Memory B cell (primary cell): ENCODE data around the gene SELENOI.
"Not testable (repeated sequence)": the region's sequence is repeated elsewhere in the genome, so short reads cannot be mapped to it uniquely, and the experiment has no call there.

Experiments
- ATAC-seq: fragments of 150-1000 bp; cut with Tn5 transposase; 2 replicates; pipeline ENCODE4 v1.10.0; 2021; ENCODE audit warnings: low read depth, mild to moderate bottlenecking, moderate library complexity
- DNase-seq, 2 donors: peaks; one replicate each; pipeline ENCODE4 v3.0.0; 2022; ENCODE audit warnings: low spot score in 2 of 2
- H3K27ac Mint-ChIP-seq: one replicate; pipeline ENCODE4 v1.8.0; 2022; ENCODE audit warnings: mild to moderate bottlenecking, moderate library complexity, mixed read lengths
- H3K27me3 Mint-ChIP-seq: one replicate; pipeline ENCODE4 v1.8.0; 2022; ENCODE audit warnings: mixed read lengths
- H3K36me3 Mint-ChIP-seq: one replicate; pipeline ENCODE4 v1.8.0; 2022; ENCODE audit warnings: mild to moderate bottlenecking, mixed read lengths
- H3K4me1 Mint-ChIP-seq: one replicate; pipeline ENCODE4 v1.8.0; 2022; ENCODE audit warnings: mixed read lengths
- H3K4me3 Mint-ChIP-seq: one replicate; pipeline ENCODE4 v1.8.0; 2022; ENCODE audit warnings: mild to moderate bottlenecking, moderate library complexity, mixed read lengths
- H3K9me3 Mint-ChIP-seq: one replicate; pipeline ENCODE4 v1.8.0; 2022; ENCODE audit warnings: mixed read lengths

SELENOI gene

DNA sequence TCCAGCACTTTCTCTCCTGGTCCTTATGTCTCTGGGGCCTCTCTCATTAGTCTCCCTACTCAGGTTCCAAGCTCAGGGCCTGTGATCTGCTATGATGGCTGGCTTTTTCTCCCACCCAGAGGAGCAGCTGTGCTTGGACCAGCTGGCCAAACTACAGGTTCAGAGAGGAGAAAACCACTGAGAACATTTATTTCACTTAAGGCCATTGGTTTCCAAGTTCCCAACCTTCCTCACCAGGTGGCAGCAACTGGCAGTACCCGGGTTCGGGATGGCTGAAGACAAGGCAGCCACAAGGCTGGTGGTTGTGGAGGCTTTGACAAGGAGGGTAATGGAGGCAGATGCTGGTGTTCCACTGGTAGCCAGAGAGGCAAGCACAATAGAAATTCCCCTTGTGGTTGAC lies 29.9 kb upstream of the SELENOI start:
- Mint-ChIP-seq H3K27ac (no peak overlapping the region), H3K9me3 (no peaks in the 10 kb centered on the region), H3K4me3 (no peak overlapping the region), H3K36me3 (no peaks in the 10 kb centered on the region), H3K4me1 (peaks cover 2% of the 10 kb centered on the region), H3K27me3 (no peaks in the 10 kb centered on the region)
- DNase-seq (no peak), ATAC-seq (no peak)

DNA sequence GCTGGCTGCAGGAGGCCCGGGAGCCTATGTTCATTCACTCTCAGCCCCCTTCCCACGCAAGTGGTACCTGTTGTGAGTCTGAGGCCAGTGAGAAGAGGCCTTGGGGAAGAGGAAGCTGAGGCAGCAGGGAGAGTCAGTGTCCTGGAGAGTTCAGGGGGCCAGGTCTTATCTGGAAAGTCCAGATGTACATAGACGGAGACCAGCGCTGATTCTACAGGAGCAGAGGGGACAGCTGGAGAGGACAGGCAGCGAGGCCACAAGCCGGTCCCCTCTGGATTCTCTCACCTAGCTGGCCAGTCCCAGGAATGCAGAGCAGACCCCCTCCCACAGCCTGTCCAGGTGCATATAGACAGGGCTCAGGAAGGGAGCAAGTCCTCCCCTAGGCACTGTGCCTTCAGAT lies 29.1 kb upstream of the SELENOI start:
- no peak for ATAC-seq
- no peak overlapping the region for H3K4me3 Mint-ChIP-seq
- H3K36me3 Mint-ChIP-seq, result no peaks in the 10 kb centered on the region

DNA sequence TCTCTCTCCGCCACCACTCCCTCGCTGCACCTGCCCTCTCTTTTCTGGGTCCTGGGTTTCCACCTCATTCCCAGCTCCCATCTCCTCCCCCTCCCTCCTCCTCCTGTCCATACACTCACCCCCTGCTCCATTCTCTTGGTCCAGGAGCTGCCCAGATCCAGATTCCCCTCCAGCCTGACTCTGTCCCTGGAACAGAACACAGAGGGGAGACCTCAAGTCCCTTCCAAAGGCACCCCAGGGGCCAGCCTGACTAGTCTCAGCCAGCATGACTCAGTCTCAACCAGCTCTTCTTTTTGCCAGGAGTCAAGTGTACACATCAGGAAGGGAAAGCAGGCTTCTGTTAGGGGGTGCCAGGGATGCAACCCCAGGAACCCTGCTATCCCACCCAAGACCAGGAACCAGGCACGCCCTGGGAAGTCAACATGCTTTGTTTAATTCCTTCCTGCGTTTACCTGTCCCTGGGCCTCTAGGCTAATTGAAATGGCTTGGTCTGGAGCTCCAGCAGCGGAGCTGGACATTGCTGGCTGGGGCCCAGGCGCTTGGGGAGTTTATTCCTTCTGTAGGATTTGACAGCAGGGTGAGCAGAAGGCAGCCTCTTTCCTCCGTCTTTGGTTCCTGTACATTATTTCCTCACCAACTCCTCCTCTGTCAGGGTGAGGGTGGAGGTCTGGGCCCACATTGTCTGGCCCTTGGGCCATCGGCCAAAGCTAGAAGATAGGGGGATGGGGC lies 28.4 kb upstream of the SELENOI start:
- no peaks in the 10 kb centered on the region for H3K27me3 Mint-ChIP-seq
- H3K4me1 Mint-ChIP-seq, result peaks cover 2% of the 10 kb centered on the region
- no peaks in the 10 kb centered on the region for H3K36me3 Mint-ChIP-seq
- DNase-seq (no peak), ATAC-seq (no peak)
- no peak overlapping the region for H3K4me3 Mint-ChIP-seq
- no peaks in the 10 kb centered on the region for H3K9me3 Mint-ChIP-seq
- no peak overlapping the region for H3K27ac Mint-ChIP-seq

More for the DNA sequence above, 29.1 kb upstream of the SELENOI start:
- DNase-seq, result no peak
- Mint-ChIP-seq H3K27ac (no peak overlapping the region), H3K27me3 (no peaks in the 10 kb centered on the region), H3K9me3 (no peaks in the 10 kb centered on the region), H3K4me1 (peaks cover 2% of the 10 kb centered on the region)

DNA sequence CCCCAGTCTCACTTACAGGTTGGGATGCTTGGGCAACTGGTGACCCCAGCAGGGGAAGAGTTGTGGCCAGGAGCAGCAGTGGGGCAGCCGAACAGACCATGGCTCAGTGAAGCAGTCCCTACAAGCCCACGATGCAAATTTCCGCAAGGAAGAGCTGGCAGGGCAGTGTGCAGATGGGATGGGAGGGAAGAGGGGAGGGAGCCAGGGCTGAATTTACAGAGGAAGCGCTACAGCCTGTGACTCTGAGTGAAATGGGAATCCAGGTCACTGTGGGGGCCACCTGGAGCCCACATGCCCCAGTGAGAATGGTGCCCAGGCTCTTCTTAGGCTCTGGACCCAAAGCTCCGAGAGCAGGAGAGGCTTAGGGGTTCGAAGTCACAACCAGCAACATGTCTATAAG lies 27.0 kb upstream of the SELENOI start:
- H3K4me1 Mint-ChIP-seq, result peaks cover 2% of the 10 kb centered on the region
- no peak overlapping the region for H3K27ac Mint-ChIP-seq
- H3K4me3 Mint-ChIP-seq, result no peak overlapping the region
- H3K27me3 Mint-ChIP-seq, result no peaks in the 10 kb centered on the region
- no peaks in the 10 kb centered on the region for H3K36me3 Mint-ChIP-seq
- no peak for ATAC-seq
- no peak for DNase-seq
- no peaks in the 10 kb centered on the region for H3K9me3 Mint-ChIP-seq

DNA sequence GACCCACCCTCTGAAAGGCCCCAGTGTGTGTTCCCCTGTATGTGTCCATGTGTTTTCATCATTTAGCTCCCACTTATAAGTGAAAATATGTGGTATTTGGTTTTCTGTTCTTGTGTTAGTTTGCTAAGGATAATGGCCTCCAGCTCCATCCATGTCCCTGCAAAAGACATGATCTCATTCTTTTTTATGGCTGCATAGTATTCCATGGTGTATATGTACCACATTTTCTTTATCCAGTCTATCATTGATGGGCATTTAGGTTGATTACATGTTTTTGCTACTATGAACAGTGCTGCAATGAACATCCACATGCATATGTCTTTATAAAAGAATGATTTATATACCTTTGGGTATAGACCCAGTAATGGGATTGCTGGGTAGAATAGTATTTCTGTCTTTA lies 21.5 kb upstream of the SELENOI start:
- ATAC-seq, DNase-seq, H3K4me3 Mint-ChIP-seq, H3K4me1 Mint-ChIP-seq, H3K27me3 Mint-ChIP-seq, H3K36me3 Mint-ChIP-seq, H3K9me3 Mint-ChIP-seq, H3K27ac Mint-ChIP-seq: not testable (repeated sequence)

DNA sequence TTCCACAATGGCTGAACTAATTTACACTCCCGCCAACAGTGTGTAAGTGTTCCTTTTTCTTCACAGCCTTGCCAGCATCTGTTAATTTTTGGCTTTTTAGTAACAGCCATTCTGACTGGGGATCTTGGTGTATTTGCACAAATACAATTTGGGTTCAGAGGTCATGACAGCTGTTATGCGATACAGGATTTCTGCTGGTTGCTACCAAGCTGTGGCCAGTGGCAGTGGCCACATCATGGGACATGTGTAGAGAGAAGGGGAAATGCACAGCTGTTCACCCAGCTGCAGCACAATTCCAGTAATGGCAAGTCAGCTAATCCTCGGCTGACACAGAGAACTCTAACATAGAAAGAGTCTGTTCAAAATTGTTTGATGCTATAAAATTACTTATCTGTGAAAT lies 21.0 kb upstream of the SELENOI start:
- H3K9me3 Mint-ChIP-seq, result no peaks in the 10 kb centered on the region
- no peaks in the 10 kb centered on the region for H3K4me1 Mint-ChIP-seq
- H3K27ac Mint-ChIP-seq, result no peak overlapping the region
- no peak for ATAC-seq
- H3K4me3 Mint-ChIP-seq, result no peak overlapping the region
- no peak for DNase-seq
- H3K36me3 Mint-ChIP-seq, result no peaks in the 10 kb centered on the region
- H3K27me3 Mint-ChIP-seq, result no peaks in the 10 kb centered on the region

DNA sequence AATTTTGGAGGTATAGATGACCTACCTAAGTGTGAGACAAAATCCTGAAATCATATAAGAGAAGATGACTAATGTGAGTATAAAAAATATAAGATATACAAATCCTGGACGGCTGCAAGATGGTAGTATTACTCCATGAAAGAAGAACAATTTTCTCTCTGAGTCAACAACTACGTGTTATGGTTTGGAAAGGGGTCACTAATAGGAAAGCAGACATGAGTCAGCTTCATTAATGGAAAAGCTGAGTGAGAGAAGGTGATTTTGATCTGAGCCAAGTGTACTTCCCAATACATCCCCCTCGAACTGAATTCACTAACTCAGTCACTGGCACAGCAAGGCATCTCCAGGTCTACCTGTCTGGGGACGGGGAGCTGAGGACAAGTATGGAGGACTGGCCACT lies 20.1 kb upstream of the SELENOI start:
- no peaks in the 10 kb centered on the region for H3K4me1 Mint-ChIP-seq
- H3K27me3 Mint-ChIP-seq, result no peaks in the 10 kb centered on the region
- H3K27ac Mint-ChIP-seq, result no peak overlapping the region
- DNase-seq (no peak), ATAC-seq (no peak)
- no peaks in the 10 kb centered on the region for H3K36me3 Mint-ChIP-seq
- H3K4me3 Mint-ChIP-seq, result no peak overlapping the region
- H3K9me3 Mint-ChIP-seq, result no peaks in the 10 kb centered on the region

DNA sequence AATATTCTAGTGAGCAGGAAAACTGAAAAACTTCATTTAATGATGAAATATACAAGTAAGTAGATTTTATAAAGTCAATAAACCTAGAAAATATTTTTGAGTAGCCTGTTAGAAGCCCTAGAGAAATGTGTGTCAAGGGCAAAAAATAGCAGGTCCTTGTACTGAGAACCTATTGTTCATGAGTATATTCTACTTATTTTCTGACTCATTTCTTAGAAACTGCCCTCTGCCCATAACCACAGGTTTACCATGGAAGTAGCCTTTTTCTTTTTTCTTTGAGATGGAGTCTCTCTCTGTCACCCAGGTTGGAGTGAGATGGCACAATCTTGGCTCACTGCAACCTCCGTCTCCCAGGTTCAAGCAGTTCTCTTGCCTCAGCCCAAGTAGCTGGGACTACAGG lies 19.4 kb upstream of the SELENOI start:
- Mint-ChIP-seq H3K4me3 (no peak overlapping the region), H3K4me1 (no peaks in the 10 kb centered on the region), H3K27ac (no peak overlapping the region), H3K9me3 (no peaks in the 10 kb centered on the region), H3K27me3 (no peaks in the 10 kb centered on the region), H3K36me3 (no peaks in the 10 kb centered on the region)
- DNase-seq (no peak), ATAC-seq (no peak)

DNA sequence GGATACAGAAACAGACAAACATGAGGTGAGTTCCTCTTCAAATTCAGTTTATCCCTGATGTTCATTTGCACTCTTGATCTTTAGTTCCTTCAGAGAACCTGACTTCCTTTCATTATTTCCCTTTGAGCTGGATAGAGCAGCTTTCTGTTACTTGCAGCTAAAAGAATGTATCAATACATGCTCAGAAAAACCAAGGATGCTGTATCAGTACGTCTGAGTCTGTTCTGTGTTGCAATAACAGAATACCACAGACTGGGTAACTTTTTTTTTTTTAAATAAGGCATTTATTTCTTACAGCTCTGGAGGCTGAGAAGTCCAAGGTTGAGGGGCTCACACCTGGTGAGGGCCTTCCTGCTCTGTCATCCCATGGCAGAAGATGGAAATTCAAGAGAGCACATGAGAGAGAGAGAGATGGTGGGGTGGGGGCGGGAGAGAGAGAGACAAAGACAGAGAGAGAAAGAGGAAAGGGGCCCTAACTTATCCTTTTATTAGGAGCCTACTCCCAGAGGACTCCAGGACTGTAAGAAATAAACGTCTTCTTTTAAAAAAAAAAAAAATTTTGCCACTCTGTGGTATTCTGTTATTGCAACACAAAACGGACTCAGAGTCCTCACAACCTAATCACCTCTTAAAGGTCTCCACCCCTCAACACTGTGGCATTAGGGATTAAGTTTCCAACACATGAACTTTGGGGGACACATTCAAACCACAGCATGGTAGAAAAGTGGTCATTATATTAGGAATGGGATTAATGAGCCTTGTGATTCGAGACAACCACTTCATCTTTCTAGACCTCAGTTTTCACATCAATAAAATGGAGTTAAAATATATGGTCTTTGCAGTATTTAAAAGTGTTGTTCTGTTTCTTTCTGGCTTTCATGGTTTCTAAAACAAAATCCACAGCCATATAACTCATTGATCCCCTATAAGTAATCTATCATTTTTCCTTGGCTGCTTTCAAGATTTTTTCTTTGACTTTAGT lies 18.4 kb upstream of the SELENOI start:
- H3K27ac Mint-ChIP-seq, result no peak overlapping the region

DNA sequence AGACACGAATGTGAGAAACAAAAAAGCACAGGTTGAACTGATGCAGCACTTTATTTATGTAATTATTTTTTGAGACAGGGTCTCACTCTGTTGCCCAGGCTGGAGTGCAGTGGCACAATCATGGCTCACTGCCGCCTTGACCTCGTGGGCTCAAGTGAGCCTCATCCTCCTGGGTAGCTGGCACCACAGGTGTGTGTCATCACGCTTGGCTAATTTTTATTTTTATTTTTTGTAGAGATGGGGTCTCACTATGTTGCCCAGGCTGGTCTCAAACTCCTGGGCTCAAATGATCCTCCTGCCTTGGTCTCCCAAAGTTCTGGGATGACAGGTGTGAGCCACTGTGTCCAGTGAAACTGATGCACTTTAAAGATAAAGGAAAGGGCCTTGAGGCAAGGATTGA lies 16.9 kb upstream of the SELENOI start:
- not testable (repeated sequence) for H3K27ac Mint-ChIP-seq, H3K36me3 Mint-ChIP-seq, H3K4me3 Mint-ChIP-seq, DNase-seq, H3K9me3 Mint-ChIP-seq, H3K27me3 Mint-ChIP-seq, ATAC-seq, H3K4me1 Mint-ChIP-seq

More for the DNA sequence above, 18.4 kb upstream of the SELENOI start:
- no peaks in the 10 kb centered on the region for H3K9me3 Mint-ChIP-seq
- H3K36me3 Mint-ChIP-seq, result no peaks in the 10 kb centered on the region
- DNase-seq (no peak), ATAC-seq (no peak)
- H3K4me3 Mint-ChIP-seq, result no peak overlapping the region
- H3K4me1 Mint-ChIP-seq, result no peaks in the 10 kb centered on the region
- H3K27me3 Mint-ChIP-seq, result no peaks in the 10 kb centered on the region

DNA sequence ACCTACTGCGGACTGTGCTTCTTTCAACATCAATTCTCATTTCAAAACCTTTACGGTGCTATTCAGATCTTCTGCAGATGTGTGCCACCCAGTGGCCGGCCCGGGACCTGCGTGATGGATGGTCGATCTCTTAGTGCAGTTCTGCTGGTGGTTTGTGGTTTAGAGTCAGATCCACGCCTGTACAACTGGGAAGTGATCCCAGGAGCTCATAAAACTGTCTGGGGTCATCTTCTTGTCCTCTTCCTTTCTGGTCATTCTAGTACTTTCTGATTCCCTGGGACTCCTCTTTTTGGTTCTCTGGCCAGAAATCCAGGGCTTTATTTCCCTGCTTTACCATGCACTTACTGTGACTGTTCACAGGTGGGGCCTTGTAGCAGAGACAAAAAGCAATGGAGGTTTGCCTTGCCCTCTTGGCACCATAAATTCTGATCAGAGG lies 15.8 kb upstream of the SELENOI start:
- Mint-ChIP-seq H3K27ac (no peak overlapping the region), H3K4me1 (no peaks in the 10 kb centered on the region), H3K27me3 (no peaks in the 10 kb centered on the region), H3K4me3 (no peak overlapping the region), H3K9me3 (no peaks in the 10 kb centered on the region), H3K36me3 (no peaks in the 10 kb centered on the region)
- ATAC-seq (peak; percentile 99), DNase-seq (peak; percentile 65 to 70)

DNA sequence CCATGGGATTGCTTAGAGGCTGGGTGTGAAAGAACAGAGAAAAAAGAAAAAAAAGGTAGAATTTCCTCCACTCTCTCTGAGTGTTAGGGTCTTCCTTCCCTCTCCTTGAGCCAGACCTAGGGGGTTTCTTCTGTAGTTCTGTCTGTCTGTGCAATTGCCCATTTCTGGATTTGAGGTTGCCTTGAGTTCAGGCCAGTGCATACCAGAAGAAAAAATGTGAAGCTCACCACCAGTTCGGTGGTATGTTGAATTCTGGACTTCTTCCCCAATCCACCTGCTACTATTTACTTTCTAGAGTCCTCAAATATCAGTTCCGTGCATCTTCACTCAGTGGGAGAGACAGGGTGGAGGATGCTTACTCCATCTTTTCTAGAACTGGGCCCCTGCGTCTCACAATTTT lies 15.3 kb upstream of the SELENOI start:
- no peaks in the 10 kb centered on the region for H3K36me3 Mint-ChIP-seq
- no peaks in the 10 kb centered on the region for H3K27me3 Mint-ChIP-seq
- H3K9me3 Mint-ChIP-seq, result no peaks in the 10 kb centered on the region
- ATAC-seq (no peak), DNase-seq (no peak)
- H3K4me1 Mint-ChIP-seq, result no peaks in the 10 kb centered on the region
- H3K4me3 Mint-ChIP-seq, result no peak overlapping the region
- H3K27ac Mint-ChIP-seq, result no peak overlapping the region

DNA sequence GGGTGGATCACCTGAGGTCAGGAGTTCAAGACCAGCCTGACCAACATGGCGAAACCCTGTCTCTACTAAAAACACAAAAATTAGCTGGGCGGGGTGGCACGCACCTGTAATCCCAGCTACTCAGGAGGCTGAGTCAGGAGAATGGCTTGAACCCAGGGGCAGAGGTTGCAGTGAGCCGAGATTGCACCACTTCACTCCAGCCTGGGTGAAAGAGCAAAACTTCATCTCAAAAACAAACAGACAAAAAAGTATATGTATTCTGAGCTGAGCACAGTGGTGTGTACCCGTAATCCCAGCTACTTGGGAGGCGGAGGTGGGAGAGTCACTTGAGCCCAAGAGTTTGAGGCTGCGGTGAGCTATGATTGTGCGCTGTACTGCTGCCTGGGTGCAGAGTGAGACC lies 14.6 kb upstream of the SELENOI start:
- not testable (repeated sequence) for DNase-seq, H3K27ac Mint-ChIP-seq, ATAC-seq, H3K36me3 Mint-ChIP-seq, H3K9me3 Mint-ChIP-seq, H3K4me1 Mint-ChIP-seq, H3K27me3 Mint-ChIP-seq, H3K4me3 Mint-ChIP-seq

DNA sequence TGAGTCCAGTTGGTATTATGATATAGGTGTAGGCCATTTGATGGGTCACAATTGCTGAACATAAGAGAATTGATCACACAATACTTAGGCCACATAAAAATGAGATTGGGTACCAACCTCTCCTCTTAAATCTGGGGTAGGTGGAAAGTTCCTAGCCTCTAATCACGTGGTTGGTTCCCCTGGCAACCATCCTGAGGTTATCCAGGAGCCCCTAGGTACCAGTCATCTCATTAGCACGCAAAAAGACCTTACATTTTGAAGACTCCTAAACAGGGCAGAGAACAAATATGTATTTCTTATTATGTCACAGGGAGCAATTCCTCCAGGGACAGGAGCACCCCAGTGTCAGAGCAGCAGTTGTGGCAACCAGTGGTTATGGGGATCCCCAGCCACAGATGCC lies 12.7 kb upstream of the SELENOI start:
- Mint-ChIP-seq H3K27me3 (no peaks in the 10 kb centered on the region), H3K4me1 (no peaks in the 10 kb centered on the region), H3K4me3 (no peak overlapping the region), H3K27ac (no peak overlapping the region), H3K36me3 (no peaks in the 10 kb centered on the region), H3K9me3 (no peaks in the 10 kb centered on the region)
- no peak for ATAC-seq
- no peak for DNase-seq
